HG03064 (cell line): ENCODE data around the gene DGCR2.

Experiments
- ATAC-seq: cut with Tn5 transposase; IDR thresholded peaks from one replicate; pipeline ENCODE4 v1.9.1; 2021; ENCODE audit warnings: low read depth; ENCODE audit not compliant: unreplicated experiment

DGCR2 gene

GRCh38 chr22:19128946-19129727 lies 6.9 kb upstream of the DGCR2 start:
- ATAC-seq, result no peak

GRCh38 chr22:19128009-19128401 lies 5.8 kb upstream of the DGCR2 start:
- no peak for ATAC-seq

GRCh38 chr22:19127329-19128008 lies 5.3 kb upstream of the DGCR2 start:
- no peak for ATAC-seq

GRCh38 chr22:19126309-19127273 lies 4.4 kb upstream of the DGCR2 start:
- ATAC-seq, result no peak

GRCh38 chr22:19125474-19126308 lies 3.5 kb upstream of the DGCR2 start:
- ATAC-seq, result no peak

- ATAC-seq, result no peak
These were observed 2.8 kb upstream of the DGCR2 start for GRCh38 chr22:19125011-19125410.

- ATAC-seq, result no peak
These were observed 2.2 kb upstream of the DGCR2 start for GRCh38 chr22:19124377-19124776.

- no peak for ATAC-seq
These were observed 1.7 kb upstream of the DGCR2 start for GRCh38 chr22:19123936-19124335.

- ATAC-seq, result no peak
These were observed 710 bp upstream of the DGCR2 start for GRCh38 chr22:19122752-19123492.

- peak; percentile 18 for ATAC-seq
These were observed 525 bp downstream of the DGCR2 start for GRCh38 chr22:19121631-19122142.

GRCh38 chr22:19120829-19121630 lies 1.2 kb downstream of the DGCR2 start:
- ATAC-seq, result no peak

- no peak for ATAC-seq
These were observed 2.3 kb downstream of the DGCR2 start for GRCh38 chr22:19119949-19120348.

GRCh38 chr22:19118329-19118880 lies 3.8 kb downstream of the DGCR2 start:
- no peak for ATAC-seq

GRCh38 chr22:19117111-19117512 lies 5.1 kb downstream of the DGCR2 start:
- no peak for ATAC-seq

GRCh38 chr22:19115628-19116027 lies 6.6 kb downstream of the DGCR2 start:
- ATAC-seq, result no peak

- no peak for ATAC-seq
These were observed 7.1 kb downstream of the DGCR2 start for GRCh38 chr22:19114984-19115552.

GRCh38 chr22:19113429-19113828 lies 8.8 kb downstream of the DGCR2 start:
- ATAC-seq, result no peak

- ATAC-seq, result no peak
These were observed 10.6 kb downstream of the DGCR2 start for GRCh38 chr22:19111584-19111983.
